ENCODE data around the gene SHLD1.
A peak's percentile ranks its signal among the peaks of the same experiment; 100 is the strongest.

SHLD1 gene

GRCh38 chr20:5785146-5785545 is 34.9 kb downstream of the SHLD1 start:
- peaks cover 2% of the 10 kb centered on the region for H3K4me1 ChIP-seq
- no peaks in the 10 kb centered on the region for H3K79me2 ChIP-seq
- H3K4me3 ChIP-seq (ENCODE audit: low read depth, low read length), result no peak overlapping the region
- H3K4me2 ChIP-seq (ENCODE audit: low read length), result no peak overlapping the region
- no peak overlapping the region for H3K27ac ChIP-seq
- H3K36me3 ChIP-seq (ENCODE audit: control insufficient read depth, insufficient read depth, low read length), result no peaks in the 10 kb centered on the region
- TF ChIP-seq CTCF (IDR thresholded peaks at IDR 0.05), result no peak
- H2AFZ ChIP-seq, result no peak overlapping the region
- no peaks in the 10 kb centered on the region for H3K27me3 ChIP-seq (ENCODE audit: control insufficient read depth, insufficient read depth, low read length)
- H3K9ac ChIP-seq, result no peak overlapping the region
- no peaks in the 10 kb centered on the region for H3K9me3 ChIP-seq (ENCODE audit: control insufficient read depth, low read length)

GRCh38 chr20:5786930-5787795 is 37.0 kb downstream of the SHLD1 start:
- Histone ChIP-seq H3K4me1 (peaks cover 2% of the 10 kb centered on the region), H3K27me3 (ENCODE audit: control insufficient read depth, insufficient read depth, low read length) (no peaks in the 10 kb centered on the region), H3K9ac (no peak overlapping the region), H3K79me2 (no peaks in the 10 kb centered on the region), H3K36me3 (ENCODE audit: control insufficient read depth, insufficient read depth, low read length) (no peaks in the 10 kb centered on the region), H3K4me2 (ENCODE audit: low read length) (no peak overlapping the region), H3K9me3 (ENCODE audit: control insufficient read depth, low read length) (no peaks in the 10 kb centered on the region), H2AFZ (no peak overlapping the region), H3K27ac (no peak overlapping the region), H3K4me3 (ENCODE audit: low read depth, low read length) (no peak overlapping the region)
- no peak for TF ChIP-seq CTCF (IDR thresholded peaks at IDR 0.05)

- no peaks in the 10 kb centered on the region for H3K27me3 ChIP-seq (ENCODE audit: control insufficient read depth, insufficient read depth, low read length)
- no peaks in the 10 kb centered on the region for H3K79me2 ChIP-seq
- no peak overlapping the region for H2AFZ ChIP-seq
- H3K36me3 ChIP-seq (ENCODE audit: control insufficient read depth, insufficient read depth, low read length), result no peaks in the 10 kb centered on the region
- H3K9me3 ChIP-seq (ENCODE audit: control insufficient read depth, low read length), result no peaks in the 10 kb centered on the region
- H3K9ac ChIP-seq, result no peak overlapping the region
- TF ChIP-seq CTCF (IDR thresholded peaks at IDR 0.05), result no peak
- H3K4me2 ChIP-seq (ENCODE audit: low read length), result no peak overlapping the region
- peaks cover 2% of the 10 kb centered on the region for H3K4me1 ChIP-seq
- no peak overlapping the region for H3K27ac ChIP-seq
- H3K4me3 ChIP-seq (ENCODE audit: low read depth, low read length), result no peak overlapping the region
These were observed 37.6 kb downstream of the SHLD1 start for GRCh38 chr20:5787796-5788165.

- Histone ChIP-seq H2AFZ (peak overlapping the region; percentile 43), H3K4me3 (ENCODE audit: low read depth, low read length) (no peak overlapping the region), H3K9ac (no peak overlapping the region), H3K36me3 (ENCODE audit: control insufficient read depth, insufficient read depth, low read length) (no peaks in the 10 kb centered on the region), H3K27me3 (ENCODE audit: control insufficient read depth, insufficient read depth, low read length) (no peaks in the 10 kb centered on the region), H3K9me3 (ENCODE audit: control insufficient read depth, low read length) (no peaks in the 10 kb centered on the region), H3K27ac (no peak overlapping the region), H3K4me1 (peaks cover 2% of the 10 kb centered on the region), H3K79me2 (no peaks in the 10 kb centered on the region), H3K4me2 (ENCODE audit: low read length) (no peak overlapping the region)
- peak; percentile 92 for TF ChIP-seq CTCF (IDR thresholded peaks at IDR 0.05)
These were observed 38.2 kb downstream of the SHLD1 start for GRCh38 chr20:5788385-5788895.

- TF ChIP-seq CTCF (IDR thresholded peaks at IDR 0.05), result no peak
- Histone ChIP-seq H3K4me2 (ENCODE audit: low read length) (no peak overlapping the region), H3K27me3 (ENCODE audit: control insufficient read depth, insufficient read depth, low read length) (no peaks in the 10 kb centered on the region), H2AFZ (no peak overlapping the region), H3K36me3 (ENCODE audit: control insufficient read depth, insufficient read depth, low read length) (no peaks in the 10 kb centered on the region), H3K9me3 (ENCODE audit: control insufficient read depth, low read length) (no peaks in the 10 kb centered on the region), H3K9ac (no peak overlapping the region), H3K27ac (no peak overlapping the region), H3K4me3 (ENCODE audit: low read depth, low read length) (no peak overlapping the region), H3K4me1 (peaks cover 2% of the 10 kb centered on the region), H3K79me2 (no peaks in the 10 kb centered on the region)
These were observed 39.6 kb downstream of the SHLD1 start for GRCh38 chr20:5789827-5790226.

Data from parathyroid adenoma (tissue), 2 donors.